HG03565 (cell line): ENCODE results near the gene LATS2.
"Not testable (repeated sequence)": the region's sequence is repeated elsewhere in the genome, so short reads cannot be mapped to it uniquely, and the experiment has no call there.

Source experiments
- ATAC-seq: cut with Tn5 transposase; IDR thresholded peaks from one replicate; pipeline ENCODE4 v1.9.1; 2021; ENCODE audit warnings: mild to moderate bottlenecking, moderate library complexity; ENCODE audit not compliant: unreplicated experiment

The LATS2 gene

DNA sequence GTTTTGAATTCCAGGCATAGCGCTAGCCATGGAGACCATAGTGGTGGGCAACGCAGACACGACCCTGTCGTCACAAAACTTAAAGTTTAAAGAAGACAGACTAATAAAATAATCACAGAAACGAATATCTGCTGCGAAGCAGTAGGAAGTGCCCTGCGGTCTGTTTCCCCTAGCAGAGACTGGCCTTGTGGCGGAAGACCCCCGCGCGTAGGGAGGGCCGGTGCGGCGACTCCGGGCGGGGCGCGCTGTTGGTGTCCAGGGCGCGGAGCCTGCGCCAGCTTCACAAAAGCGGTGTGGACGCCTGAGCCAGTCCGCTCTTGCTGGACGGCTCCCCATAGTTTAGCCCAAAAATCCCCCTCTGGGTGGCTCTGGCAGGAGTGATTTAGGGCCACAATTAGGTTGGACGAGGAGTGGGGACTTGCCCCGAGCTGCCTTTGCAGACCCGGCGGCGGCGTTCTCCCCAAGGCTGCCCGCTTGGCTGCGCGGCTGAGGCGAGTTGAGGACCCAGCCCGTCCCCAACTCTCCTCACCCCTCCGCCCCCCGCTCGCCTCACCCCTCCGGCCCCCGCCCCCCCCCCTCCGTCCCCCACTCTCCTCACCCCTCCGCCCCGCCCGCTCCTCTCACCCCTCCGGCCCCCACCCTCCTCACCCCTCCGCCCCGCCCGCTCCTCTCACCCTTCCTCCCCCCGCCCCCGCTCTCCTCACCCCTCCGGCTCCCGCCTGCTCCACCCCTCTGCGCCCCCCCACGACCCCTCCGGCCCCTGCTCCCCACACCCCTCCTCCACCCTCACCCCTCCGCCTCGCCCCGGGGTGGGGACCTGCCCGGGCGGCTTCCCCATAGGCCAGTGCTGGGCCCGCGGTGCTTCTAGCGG lies 14.2 kb upstream of the LATS2 start:
- no peak for ATAC-seq

DNA sequence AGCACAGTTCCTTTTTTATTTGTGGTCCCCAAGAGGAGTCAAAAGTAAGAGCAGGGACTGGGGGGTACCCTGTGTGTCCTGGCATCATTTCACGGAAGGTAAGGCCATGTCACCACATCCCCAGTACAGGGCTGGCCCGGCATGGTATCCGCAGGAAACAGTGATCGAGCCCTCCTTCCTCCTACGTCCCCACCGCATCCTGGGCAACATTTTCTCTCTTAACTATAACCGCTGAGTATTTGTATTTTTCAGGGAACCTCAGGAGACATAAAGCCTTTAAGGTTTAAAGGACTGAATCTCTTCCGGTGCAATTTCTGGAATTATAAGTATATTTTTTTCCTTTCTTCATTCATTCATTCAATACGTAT lies 13.6 kb upstream of the LATS2 start:
- no peak for ATAC-seq

DNA sequence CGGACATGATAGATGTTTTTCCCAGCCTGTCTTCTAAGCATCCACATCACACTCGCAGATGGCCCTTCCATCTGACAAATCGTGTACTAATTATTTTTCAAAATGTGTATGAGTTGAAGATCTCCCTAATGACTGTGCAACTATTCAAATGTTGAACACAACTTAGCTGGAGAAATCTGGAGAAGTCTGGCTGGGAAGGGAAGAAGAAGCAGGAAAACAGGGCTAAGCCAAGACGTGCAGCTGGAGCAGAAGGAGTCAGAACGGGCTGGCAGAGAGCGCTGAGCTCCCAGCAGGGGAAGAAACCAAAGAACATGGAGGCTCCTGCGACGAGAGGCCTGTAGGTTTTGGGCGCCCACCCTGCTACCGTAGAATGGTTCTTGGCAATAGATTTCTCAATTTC lies 13.2 kb upstream of the LATS2 start:
- no peak for ATAC-seq

DNA sequence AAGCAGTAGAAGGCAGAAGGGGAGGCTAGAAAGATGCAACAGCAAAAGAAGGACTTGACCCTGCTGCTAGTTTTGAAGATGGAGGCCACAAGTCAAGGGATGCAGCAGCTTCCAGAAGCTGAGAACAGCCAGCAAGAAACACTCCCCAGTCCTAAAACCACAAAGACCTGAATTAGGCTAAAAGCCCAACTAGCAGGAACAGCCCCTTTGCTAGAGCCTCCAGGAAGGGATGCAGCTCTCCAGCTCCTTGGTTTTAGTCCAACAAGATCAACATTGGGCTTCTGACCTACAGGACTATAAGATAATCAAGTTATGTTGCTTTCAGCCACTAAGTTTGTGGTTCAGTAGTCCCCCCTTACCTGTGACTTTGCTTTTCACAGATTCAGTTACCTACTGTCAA lies 10.5 kb upstream of the LATS2 start:
- ATAC-seq = no peak

DNA sequence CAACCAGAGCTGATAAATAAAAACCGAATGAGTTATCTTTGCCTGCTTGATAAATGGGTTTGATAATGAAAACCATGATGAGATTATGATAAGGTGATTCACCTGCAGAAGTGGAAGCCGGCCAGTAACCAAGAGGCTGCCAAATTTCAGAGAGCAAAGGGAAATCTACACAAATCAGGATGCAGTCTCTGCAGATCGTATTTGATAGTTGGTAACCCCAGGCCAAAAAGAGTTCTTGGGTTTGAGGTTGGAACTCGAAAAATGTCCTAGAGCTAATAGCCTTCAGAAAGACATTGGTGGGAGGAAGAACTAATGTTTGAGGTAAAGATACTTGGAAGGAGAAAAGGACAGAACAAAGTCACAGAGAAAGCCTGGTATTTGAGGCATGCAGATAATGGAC lies 9.6 kb upstream of the LATS2 start:
- no peak for ATAC-seq

DNA sequence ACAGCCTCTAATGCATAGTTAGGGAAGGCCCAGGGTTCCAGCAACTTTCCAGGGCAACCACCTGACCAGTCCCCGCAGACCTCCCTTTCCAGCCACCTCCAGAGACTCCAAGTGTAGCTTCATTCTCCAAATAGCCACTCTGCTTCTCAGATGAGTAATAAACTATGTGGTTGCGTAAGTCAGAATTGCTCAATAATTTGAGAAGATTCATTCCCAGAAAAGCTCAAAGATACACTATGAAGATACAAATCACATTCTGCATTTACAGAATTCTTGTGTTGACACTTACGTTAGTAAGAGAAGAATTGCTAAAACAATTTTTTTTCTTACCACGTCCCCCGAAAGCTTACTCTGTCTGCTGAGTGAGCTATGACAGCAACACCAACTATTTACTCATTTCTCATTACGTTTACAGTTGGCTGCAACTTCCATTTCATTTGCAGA lies 8.2 kb upstream of the LATS2 start:
- ATAC-seq = no peak

DNA sequence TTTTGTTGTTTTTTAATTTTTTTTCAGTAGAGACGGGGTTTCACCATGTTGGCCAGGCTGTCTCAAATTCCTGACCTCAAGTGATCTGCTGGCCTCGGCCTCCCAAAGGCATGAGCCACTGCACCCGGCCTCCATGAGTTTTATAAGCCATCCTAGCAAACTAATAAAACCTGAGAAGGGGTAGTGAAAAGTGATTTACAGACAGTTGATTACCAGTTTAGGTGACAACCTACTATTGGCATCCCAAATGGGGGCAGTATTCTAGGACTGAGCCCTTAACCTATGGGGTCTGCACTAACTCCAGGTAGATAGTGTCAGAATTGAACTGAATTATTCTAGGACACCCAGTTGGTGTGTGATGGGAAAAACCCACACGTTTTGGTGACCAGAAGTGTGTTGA lies 6.5 kb upstream of the LATS2 start:
- ATAC-seq = no peak

DNA sequence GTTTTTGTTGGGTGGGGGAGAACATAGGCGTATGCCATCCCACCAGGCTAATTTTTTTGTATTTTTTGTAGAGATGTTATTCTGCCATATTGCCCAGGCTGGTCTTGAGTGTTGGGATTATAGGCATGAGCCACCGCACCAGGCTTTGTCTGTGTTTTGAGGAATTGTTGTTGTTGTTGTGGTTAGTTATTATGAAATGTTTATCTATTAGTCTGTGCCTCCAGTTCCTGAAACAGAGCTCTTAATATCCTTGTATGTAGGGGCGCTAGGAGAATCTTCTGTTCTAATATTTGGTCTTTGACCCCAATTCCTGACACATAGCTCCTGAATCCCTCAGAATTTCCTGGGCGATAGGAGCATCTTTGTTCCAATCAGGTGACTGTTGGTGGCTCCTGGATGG lies 5.6 kb upstream of the LATS2 start:
- no peak for ATAC-seq

DNA sequence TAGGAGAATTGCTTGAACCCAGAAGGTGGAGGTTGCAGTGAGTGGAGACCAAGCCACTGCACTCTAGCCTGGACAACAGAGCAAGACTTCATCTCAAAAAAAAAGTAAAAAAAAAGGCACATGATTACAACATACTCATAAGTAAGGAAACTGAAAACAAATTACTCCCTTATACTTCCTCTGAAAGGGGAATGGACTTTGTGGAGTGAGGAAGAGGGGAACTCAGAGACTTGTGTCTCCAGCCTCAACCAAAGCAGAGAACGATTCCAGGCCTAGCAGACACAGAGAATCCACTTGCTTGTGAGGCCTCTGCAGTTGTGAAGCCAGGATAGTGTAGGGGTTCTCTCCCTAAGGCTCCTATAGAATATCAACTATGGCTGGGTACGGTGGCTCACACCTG lies 4.3 kb upstream of the LATS2 start:
- no peak for ATAC-seq

DNA sequence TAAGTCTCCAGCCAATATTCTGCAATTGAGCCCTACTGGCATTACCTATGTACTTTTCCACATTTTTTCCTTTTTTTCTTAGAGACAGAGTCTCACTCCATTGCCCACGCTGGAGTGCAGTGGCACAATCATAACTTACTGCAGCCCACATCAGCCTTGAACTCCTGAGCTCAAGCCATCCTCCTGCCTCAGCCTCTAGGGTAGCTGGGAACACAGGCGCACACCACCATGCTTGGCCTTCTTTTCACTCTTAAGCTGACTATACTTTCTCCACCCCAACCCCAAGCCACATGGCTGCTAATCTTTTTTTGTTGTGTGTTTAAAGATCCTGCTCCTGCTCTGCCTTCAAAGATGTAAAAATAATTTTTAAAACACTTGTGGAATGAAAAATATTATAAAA lies 1.6 kb upstream of the LATS2 start:
- no peak for ATAC-seq

DNA sequence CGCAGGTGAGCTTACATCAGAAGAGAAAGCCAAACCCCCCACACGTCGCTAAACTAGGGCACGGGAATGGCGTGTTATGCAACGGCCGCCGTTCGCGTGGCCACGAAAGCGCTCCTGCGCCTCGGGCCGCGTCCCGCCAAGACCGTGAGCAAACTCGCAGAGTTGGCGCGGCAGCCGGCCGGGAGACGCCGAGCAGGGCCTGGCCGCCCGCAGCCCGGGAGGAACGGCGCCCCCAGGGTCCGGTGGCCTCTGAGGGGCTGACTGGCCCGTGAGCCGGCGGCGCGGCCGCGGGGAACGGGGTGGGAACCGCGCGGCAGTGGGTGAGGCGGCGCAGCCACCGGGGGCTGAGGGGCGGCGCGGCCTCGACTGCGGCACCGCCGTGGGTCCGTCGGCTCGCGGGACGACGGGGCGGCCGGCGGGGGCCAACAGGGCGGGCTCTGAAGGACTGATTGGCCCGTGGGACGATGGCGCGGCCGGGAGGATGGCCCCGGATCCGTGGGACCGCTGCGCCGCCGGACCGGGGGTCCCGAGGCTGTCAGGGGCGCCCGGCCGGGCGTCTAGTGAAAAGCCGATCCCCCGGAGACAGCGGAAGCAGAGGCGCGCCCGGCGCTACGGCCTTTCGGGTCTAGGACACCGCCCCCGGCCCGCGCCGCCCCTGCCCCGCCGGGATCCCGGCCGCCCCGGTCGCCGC lies 903 bp downstream of the LATS2 start:
- peak; percentile 7 for ATAC-seq

DNA sequence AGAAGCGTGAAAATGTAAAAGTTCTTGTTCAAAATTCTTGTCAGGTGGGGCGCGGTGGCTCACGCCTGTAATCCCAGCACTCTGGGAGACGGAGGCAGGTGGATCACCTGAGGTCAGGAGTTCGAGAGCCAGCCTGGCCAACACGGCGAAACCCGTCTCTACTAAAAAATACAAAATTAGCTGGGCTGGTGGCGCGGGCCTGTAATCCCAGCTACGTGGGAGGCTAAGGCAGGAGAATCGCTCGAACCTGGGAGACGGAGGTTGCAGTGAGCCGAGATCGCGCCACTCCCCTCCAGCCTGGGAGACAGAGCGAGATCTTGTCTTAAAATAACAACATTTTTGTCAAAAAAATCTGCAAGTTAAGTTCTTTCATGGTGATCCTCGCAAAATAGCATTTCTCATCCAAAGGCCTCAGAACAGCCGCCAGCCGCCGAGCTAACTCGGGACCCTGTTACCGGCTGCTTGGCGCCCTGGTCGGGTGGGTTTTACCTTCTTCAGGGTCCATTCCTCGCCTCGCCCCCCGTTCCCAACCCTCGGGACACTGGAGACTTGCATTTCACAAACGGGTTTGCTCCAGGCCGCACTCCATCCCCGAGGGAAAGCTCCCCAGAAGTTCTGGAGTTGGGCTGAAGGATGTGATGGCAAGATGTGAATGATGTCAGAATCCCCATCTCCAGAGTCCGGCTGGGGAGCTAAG lies 1.6 kb downstream of the LATS2 start:
- no peak for ATAC-seq

DNA sequence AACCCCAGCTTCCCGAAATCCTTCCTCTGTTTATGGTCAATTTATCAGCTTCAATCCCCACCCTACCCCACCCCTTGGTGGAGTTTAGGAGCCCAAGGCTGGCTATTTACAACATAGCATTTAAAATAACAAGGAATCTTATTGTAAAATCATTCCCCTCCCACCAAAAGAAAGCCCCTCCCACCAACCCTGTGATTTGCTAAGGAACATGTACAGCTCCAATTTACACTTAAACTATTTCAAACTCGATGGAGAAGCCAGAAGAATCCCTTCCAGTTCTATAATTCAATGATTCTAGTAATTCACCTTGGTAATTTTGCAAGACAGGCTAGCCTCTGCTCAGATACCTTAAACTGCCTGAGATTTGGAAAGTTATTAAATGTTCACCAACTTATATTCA lies 3.0 kb downstream of the LATS2 start:
- no peak for ATAC-seq

DNA sequence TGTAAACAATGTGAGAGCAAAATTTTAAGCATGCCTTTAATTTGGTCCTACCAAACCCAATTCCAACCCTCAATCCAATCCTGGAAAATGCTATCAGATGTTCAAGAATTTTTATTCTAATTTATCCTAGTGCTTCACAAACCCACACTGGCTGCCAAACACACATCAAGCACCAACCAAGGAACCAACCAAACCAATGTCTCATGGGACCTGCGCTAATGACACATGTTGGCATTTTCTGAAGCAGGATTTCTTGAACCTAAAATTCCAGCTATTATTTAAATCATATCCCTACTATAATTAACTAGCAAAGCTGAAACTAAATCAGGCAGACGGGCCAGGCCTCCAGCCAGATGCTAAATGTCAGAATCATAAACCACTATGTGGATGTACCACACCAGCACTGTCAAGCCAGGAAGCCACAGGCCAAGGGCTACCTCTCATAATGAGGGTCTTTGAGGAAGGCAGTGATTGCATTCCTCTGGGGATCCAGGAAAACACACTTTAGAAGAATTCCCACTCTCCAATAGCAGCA lies 5.8 kb downstream of the LATS2 start:
- no peak for ATAC-seq

DNA sequence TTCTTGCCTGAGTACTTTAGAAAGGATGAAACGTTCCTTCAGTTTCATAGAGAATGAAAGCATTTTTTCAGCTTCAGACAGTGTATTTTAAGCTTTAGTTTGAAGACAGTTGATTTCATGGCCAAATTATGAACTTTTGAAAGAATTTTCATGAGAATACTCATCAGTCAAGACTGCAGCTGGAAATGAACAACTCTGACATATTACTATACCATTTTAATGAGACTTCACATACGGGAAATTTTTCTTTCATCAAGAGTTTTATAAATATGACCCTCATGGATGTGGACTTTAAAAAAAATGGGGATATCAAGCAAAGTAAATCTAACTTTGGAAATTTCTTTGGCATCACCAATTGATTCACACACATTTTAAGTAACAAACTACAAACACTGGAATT lies 6.4 kb downstream of the LATS2 start:
- ATAC-seq = no peak

DNA sequence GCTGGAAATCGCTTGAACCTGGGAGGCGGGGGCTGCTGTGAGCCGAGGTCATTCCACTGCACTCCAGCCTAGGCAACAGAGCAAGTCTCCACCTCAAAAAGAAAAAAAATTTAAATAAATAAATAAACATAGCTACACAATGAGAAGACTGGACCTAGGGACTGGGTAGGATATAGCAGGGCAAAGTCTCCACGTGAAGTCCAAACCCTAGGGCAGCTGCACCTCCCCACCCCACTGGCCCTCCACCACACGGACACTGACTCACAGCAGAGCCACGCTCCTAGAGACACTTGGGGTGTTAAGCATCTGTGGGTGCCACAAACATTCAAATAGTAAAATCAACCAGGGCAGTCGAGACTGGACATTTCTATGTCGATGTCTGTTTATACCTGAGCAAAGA lies 7.1 kb downstream of the LATS2 start:
- no peak for ATAC-seq

DNA sequence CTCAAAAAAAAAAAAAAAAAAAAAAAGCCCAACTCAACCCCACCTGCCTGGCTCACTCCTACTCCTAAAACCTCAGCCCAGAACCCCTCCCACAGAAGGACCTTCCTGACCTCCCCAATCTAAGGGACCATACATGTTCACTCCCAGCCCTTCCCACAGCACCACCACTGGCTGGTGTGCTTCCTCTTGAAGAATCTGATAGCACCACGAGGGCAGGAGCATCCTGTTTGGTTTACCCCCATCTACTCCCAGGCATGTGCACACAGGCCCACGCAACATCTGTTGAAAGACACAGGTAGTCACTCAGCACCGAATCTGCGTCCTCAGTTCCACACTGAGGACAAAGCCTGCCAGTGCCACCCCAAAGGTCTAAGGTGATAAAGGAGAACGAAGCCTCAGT lies 8.2 kb downstream of the LATS2 start:
- no peak for ATAC-seq

DNA sequence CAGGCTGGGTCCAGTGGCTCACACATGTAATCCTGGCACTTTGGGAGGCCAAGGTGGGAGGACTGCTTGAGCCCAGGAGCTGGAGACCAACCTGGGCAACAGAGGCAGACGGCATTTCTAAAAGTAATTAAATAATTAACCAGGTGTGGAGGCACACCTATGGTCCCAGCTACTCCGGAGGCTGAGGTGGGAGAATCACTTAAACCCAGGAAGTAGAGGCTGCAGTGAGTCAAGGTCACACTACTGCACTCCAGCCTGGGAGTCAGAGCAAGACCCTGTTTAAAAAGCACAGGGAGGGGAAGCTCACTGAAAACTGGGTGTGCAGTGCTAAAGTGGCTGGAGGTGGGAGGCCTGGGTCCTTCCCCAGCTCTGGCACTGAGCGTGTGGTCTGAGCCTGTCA lies 9.7 kb downstream of the LATS2 start:
- ATAC-seq = no peak

DNA sequence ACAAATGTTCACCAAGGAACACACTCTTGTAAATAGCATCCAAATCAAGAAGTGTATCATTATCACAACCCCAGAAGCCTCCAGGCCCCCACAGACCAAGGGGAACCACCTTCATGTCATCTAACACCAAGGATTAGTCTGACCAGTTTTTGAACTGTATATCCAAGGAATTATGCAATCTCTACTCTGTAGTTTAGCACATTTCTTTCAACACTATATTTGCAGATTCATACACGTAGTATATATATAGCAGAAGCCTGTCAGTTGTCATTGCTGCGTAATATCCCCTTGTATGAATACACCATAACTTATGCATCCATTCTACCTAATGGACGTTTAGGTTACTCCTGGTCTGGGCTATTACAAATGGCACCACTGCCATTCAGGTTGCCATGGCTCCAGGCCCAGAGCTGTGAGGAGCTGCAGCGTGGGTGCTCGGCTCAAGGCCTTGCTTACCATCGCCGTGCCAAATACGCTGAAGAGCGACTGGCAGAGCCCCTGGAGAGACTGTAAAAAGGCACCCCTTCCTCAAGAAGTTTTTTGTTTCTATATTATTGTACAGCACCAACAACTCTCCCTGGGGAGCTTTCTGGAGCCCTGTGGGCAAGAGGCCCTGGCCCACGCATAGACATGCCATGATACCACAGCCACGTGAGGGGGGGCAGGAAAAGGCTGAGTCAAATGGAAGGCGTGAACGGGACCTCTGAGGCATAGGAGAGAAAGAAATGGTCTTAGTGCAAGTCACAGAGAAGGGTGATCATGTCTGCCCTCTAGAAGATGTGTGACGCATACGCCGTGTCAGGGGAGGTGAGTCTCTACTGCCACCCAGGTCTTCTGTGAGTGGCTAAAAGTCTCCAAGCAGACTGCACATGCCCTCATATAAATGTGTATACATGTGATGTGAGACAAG lies 10.8 kb downstream of the LATS2 start:
- no peak for ATAC-seq

DNA sequence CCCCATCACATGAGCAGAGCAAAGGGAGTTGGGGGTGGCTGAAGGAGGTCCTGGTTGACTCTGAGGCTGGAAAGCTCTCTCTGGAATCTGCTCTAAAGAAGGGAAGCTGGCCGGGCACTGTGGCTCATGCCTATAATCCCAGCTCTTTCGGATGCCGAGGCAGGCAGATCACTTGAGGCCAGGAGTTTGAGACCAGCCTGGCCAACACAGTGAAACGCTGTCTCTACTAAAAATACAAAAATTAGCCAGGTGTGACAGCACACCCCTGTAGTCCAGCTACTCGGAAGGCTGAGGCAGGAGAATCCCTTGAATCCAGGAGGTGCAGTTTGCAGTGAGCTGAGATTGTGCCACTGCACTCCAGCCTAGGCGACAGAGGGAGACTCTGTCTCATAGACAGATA lies 11.7 kb downstream of the LATS2 start:
- ATAC-seq = not testable (repeated sequence)
